ACC112 (cell line): Measurements from ENCODE around the gene CARD14.
"Not testable (repeated sequence)": the region's sequence is repeated elsewhere in the genome, so short reads cannot be mapped to it uniquely, and the experiment has no call there.

Source experiments
- H2AFZ ChIP-seq: fragments of 200-600 bp; sonication (generic); one replicate; pipeline ENCODE4 v1.6.0; 2017; ENCODE audit warnings: antibody characterized with exemption, low read length; ENCODE audit not compliant: unreplicated experiment
- H3K27ac ChIP-seq: fragments of 200-600 bp; sonication (generic); 2 replicates; pipeline ENCODE4 v1.5.1; 2014; ENCODE audit warnings: low read depth, mild to moderate bottlenecking, antibody characterized with exemption, low read length, moderate library complexity
- H3K27me3 ChIP-seq: fragments of 200-600 bp; sonication (generic); 2 replicates; pipeline ENCODE4 v1.6.1; 2014; ENCODE audit warnings: mild to moderate bottlenecking, antibody characterized with exemption, low read length, moderate library complexity, mixed read lengths; ENCODE audit not compliant: insufficient read depth
- H3K36me3 ChIP-seq: fragments of 200-600 bp; sonication (generic); 2 replicates; pipeline ENCODE4 v1.6.1; 2016; ENCODE audit warnings: mild to moderate bottlenecking, antibody characterized with exemption, low read length, moderate library complexity, mixed read lengths; ENCODE audit not compliant: insufficient read depth
- H3K4me1 ChIP-seq: fragments of 200-600 bp; sonication (generic); one replicate; pipeline ENCODE4 v1.6.1; 2016; ENCODE audit warnings: low read length, mixed read lengths; ENCODE audit not compliant: insufficient read depth, unreplicated experiment, control insufficient read depth
- H3K4me3 ChIP-seq: fragments of 200-600 bp; sonication (generic); 2 replicates; pipeline ENCODE4 v1.5.1; 2014; ENCODE audit warnings: mild to moderate bottlenecking, low read depth, low read length
- H3K79me2 ChIP-seq: fragments of 200-600 bp; sonication (generic); one replicate; pipeline ENCODE4 v1.6.0; 2016; ENCODE audit warnings: low read length; ENCODE audit not compliant: control insufficient read depth, unreplicated experiment, insufficient read depth

The CARD14 gene

DNA sequence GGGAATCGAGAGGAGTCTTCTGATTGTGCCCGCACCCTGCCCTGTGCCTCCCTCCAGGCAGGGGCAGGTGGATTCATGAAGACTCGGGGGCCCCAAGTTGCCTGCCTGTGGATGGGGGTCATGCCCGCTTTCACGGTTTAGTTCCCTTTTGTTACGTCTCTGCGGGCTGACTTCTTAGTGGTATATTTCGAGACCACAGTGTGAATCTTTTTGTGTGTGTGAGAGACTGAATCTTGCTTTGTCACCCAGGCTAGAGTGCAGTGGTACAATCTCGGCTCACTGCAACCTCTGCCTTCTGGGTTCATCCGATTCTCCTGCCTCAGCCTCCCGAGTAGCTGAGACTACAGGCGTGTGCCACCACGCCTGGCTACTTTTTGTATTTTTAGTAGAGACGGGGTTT is 72.7 kb downstream of the CARD14 start:
- peaks cover 5% of the 10 kb centered on the region; the same call in 1 of the 2 replicates for H3K36me3 ChIP-seq

GRCh38 chr17:80243526-80244433 is 74.0 kb downstream of the CARD14 start:
- no peaks in the 10 kb centered on the region for H3K79me2 ChIP-seq
- no peak overlapping the region for H3K4me3 ChIP-seq
- no peak overlapping the region for H3K27ac ChIP-seq
- H3K36me3 ChIP-seq: no peaks in the 10 kb centered on the region
- no peaks in the 10 kb centered on the region for H3K27me3 ChIP-seq
- H3K4me1 ChIP-seq: no peaks in the 10 kb centered on the region
- H2AFZ ChIP-seq: no peak overlapping the region

More for the DNA sequence above, 72.7 kb downstream of the CARD14 start:
- H3K79me2 ChIP-seq: no peaks in the 10 kb centered on the region
- no peaks in the 10 kb centered on the region for H3K4me1 ChIP-seq
- H2AFZ ChIP-seq: no peak overlapping the region
- no peak overlapping the region for H3K4me3 ChIP-seq
- H3K27ac ChIP-seq: no peak overlapping the region
- H3K27me3 ChIP-seq: no peaks in the 10 kb centered on the region

DNA sequence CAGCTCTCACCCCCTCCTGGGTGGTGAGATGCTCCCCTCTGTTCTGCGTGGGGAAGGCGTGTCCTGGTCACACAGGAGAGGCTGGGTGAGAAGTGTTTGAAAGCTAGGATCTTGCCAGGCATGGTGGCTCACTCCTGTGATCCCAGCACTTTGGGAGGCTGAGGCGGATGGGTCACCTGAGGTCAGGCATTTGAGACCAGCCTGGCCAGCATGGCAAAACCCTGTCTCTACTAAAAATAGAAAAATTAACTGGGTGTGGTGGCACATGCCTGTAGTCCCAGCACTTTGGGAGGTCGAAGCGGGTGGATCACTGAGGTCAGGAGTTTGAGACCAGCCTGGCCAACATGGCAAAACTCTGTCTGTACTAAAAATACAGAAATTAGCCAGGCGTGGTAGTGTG is 74.6 kb downstream of the CARD14 start:
- not testable (repeated sequence) for H2AFZ ChIP-seq, H3K4me3 ChIP-seq, H3K4me1 ChIP-seq, H3K27me3 ChIP-seq, H3K79me2 ChIP-seq, H3K27ac ChIP-seq, H3K36me3 ChIP-seq

GRCh38 chr17:80244871-80245509 is 75.2 kb downstream of the CARD14 start:
- no peak overlapping the region for H3K4me3 ChIP-seq
- H3K79me2 ChIP-seq: no peaks in the 10 kb centered on the region
- no peaks in the 10 kb centered on the region for H3K4me1 ChIP-seq
- H3K36me3 ChIP-seq: no peaks in the 10 kb centered on the region
- H3K27ac ChIP-seq: no peak overlapping the region
- no peak overlapping the region for H2AFZ ChIP-seq
- H3K27me3 ChIP-seq: no peaks in the 10 kb centered on the region

- H3K27me3 ChIP-seq: no peaks in the 10 kb centered on the region
- H3K4me3 ChIP-seq: no peak overlapping the region
- no peaks in the 10 kb centered on the region for H3K79me2 ChIP-seq
- H3K4me1 ChIP-seq: no peaks in the 10 kb centered on the region
- no peaks in the 10 kb centered on the region for H3K36me3 ChIP-seq
- no peak overlapping the region for H3K27ac ChIP-seq
- no peak overlapping the region for H2AFZ ChIP-seq
Measured at GRCh38 chr17:80245566-80246265, 75.9 kb downstream of the CARD14 start.

DNA sequence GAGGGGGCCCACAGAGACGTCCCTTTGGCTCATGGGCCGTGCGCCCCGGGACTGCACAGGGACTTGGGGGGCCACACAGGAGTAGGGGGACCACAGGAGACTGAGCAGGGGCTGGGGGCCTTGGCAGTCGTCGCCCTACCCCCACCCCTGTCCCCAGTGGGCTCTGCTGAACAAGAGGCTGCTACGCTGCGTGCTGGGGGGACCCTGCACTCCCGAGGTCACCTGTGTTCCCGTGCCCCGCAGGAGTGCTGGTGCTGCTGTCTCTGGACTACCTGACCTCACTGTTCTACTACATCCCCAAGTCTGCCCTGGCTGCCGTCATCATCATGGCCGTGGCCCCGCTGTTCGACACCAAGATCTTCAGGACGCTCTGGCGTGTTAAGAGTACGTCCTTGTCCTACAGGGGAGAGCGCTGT is 76.4 kb downstream of the CARD14 start:
- Histone ChIP-seq H3K27ac (no peak overlapping the region), H3K4me1 (no peaks in the 10 kb centered on the region), H2AFZ (no peak overlapping the region), H3K79me2 (no peaks in the 10 kb centered on the region), H3K36me3 (no peaks in the 10 kb centered on the region), H3K27me3 (no peaks in the 10 kb centered on the region), H3K4me3 (no peak overlapping the region)

- Histone ChIP-seq H3K27ac (no peak overlapping the region), H3K27me3 (no peaks in the 10 kb centered on the region), H2AFZ (no peak overlapping the region), H3K4me3 (no peak overlapping the region), H3K4me1 (no peaks in the 10 kb centered on the region), H3K36me3 (no peaks in the 10 kb centered on the region), H3K79me2 (no peaks in the 10 kb centered on the region)
Measured at GRCh38 chr17:80246726-80247125, 76.9 kb downstream of the CARD14 start.

DNA sequence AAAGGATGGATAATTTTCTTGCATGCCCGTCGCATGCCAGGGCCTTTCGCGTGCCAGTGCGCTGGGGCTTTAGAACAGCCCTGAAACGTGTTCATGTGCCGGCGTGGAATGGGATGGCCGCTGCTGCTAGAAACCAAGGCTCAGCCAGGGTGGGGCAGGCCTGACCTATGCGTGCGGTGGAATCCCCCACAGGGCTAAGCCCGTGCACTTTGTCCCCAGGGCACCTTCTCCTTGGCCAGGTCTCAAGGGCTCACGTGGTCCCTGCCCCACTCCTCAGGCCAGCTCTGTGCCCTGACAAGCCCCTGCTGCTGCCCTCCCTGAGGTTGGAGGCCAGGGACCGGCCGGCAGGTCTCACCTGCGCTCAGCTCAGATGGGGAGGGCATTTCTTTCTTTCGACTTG is 77.7 kb downstream of the CARD14 start:
- no peaks in the 10 kb centered on the region for H3K4me1 ChIP-seq
- H2AFZ ChIP-seq: no peak overlapping the region
- no peaks in the 10 kb centered on the region for H3K79me2 ChIP-seq
- no peak overlapping the region for H3K27ac ChIP-seq
- no peaks in the 10 kb centered on the region for H3K36me3 ChIP-seq
- no peaks in the 10 kb centered on the region for H3K27me3 ChIP-seq
- H3K4me3 ChIP-seq: no peak overlapping the region

DNA sequence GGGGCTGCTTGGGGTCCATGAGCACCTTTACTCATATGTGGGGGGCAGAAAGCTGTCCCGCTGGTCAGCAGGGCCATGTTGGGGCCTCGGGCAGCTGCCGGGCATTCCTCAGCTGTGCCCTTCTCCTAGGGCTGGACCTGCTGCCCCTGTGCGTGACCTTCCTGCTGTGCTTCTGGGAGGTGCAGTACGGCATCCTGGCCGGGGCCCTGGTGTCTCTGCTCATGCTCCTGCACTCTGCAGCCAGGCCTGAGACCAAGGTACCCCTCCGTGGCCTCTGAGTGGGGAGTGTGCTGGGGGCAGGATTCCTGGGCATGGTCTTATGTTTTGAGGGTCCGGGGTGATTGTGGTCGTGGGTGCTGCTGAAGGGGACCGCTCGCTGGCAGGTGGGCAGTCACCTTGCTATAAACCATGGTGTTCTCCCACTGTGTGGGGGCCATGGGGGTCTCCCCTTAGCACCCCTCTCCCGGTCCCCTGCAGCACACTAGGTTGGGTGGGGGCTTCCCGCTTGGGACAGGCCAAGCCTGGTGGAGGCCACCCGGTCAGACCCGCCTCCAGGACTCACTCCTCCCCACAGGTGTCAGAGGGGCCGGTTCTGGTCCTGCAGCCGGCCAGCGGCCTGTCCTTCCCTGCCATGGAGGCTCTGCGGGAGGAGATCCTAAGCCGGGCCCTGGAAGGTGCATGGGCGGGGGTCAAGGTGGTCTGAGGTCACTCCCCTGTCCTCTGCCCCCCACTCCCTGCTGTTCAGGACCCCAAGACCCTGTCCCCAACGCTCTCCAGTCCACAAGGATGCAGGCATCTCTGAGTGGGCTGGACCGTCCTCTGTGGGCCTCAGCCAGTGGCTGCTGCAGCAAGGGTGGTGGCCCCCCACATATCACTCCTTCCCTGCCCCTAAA is 78.4 kb downstream of the CARD14 start:
- no peaks in the 10 kb centered on the region for H3K36me3 ChIP-seq
- no peaks in the 10 kb centered on the region for H3K79me2 ChIP-seq
- H3K4me1 ChIP-seq: no peaks in the 10 kb centered on the region
- no peak overlapping the region for H3K4me3 ChIP-seq
- no peaks in the 10 kb centered on the region for H3K27me3 ChIP-seq
- H3K27ac ChIP-seq: no peak overlapping the region
- H2AFZ ChIP-seq: no peak overlapping the region
